Naive B cell (primary cell): ENCODE data around the gene MRPL11. TPM values are rescaled to one million over a fixed set of nuclear protein-coding genes. Genes with fewer than 3 reads are reported as not detected.

Experiments used
- ATAC-seq, 2 donors: fragments of 150-1000 bp; cut with Tn5 transposase; 2 replicates each; pipeline ENCODE4 v1.10.0; 2021; ENCODE audit warnings: low read depth in 2 of 2, mild to moderate bottlenecking in 2 of 2, moderate library complexity in 2 of 2
- DNase-seq: peaks from one replicate; pipeline ENCODE4 v3.0.0; 2022
- H3K27ac Mint-ChIP-seq, 6 donors: one replicate each; pipeline ENCODE4 v1.8.0; 2020 to 2022; ENCODE audit warnings: mild to moderate bottlenecking in 6 of 6, mixed read lengths in 6 of 6, moderate library complexity in 5 of 6, inconsistent platforms in 2 of 6
- H3K27me3 Mint-ChIP-seq, 3 donors: one replicate each; pipeline ENCODE4 v1.8.0; 2021 to 2022; ENCODE audit warnings: mixed read lengths in 3 of 3, mild to moderate bottlenecking in 1 of 3
- H3K36me3 Mint-ChIP-seq, 2 donors: one replicate each; pipeline ENCODE4 v1.8.0; 2020 to 2022; ENCODE audit warnings: mixed read lengths in 2 of 2, inconsistent platforms in 1 of 2, mild to moderate bottlenecking in 1 of 2
- H3K4me1 Mint-ChIP-seq, 3 donors: one replicate each; pipeline ENCODE4 v1.8.0; 2020 to 2022; ENCODE audit warnings: mixed read lengths in 3 of 3, inconsistent platforms in 1 of 3, mild to moderate bottlenecking in 1 of 3, moderate library complexity in 1 of 3
- H3K4me3 Mint-ChIP-seq, 8 donors: one replicate each; pipeline ENCODE4 v1.8.0; 2020 to 2022; ENCODE audit warnings: mild to moderate bottlenecking in 8 of 8, mixed read lengths in 8 of 8, moderate library complexity in 8 of 8, inconsistent platforms in 2 of 8
- H3K9me3 Mint-ChIP-seq, 7 donors: one replicate each; pipeline ENCODE4 v1.8.0; 2020 to 2022; ENCODE audit warnings: mixed read lengths in 7 of 7, mild to moderate bottlenecking in 5 of 7, inconsistent platforms in 2 of 7, moderate library complexity in 1 of 7
- polyA plus RNA-seq, 6 donors: library from polyadenylated mRNA; unstranded; fragments of 300-500 nt; fragmentation: Illumina TruSeq; gene quantifications; one replicate each; pipeline ENCODE4 v1.2.3, GENCODE V29; 2021; ENCODE audit warnings: low read depth in 6 of 6

MRPL11 gene
- polyA plus RNA-seq, 6 donors from 2014 or later, result 69.1 to 95.1 (median 75.1) TPM

DNA sequence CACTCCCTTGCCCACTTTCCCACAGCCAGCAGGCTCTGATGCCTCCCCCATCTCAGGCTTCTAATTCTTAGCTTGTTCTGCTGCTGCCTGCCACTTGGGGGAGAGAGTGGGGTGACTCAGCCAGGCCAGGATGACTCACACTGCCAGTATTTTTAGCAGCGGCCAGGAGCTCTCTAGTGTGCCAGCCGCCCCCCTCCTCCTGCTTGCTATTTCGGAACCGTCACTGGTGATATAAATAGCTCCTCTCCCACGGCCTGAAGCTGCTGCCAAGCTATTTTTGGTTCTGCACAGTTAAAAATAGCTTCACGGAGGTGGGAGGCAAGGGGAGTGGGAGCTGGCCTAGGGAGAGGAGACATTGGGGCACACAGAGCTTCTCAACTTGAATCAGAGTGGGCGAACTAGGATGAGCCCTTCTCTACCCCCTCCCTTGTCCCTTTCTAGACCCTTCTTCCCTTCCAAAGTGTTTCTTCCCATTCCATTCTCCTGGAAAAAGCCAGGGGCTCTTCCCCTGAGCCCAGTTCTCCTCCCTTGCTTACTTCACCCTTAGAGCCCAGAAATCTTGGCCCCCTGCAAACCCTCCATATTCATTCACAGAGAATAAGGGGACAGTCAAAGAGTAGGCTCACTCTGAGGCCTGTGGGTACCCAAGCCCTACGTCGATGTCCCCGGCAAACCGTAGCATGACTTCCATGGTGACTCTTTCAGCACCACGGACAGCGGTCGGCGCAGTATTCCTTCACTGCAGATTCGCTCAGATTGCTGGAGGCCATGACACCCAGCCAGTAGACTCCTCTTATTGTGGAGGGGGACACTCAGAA, 20.3 kb downstream of the MRPL11 start:
- H3K27me3 Mint-ChIP-seq, result peaks cover 60 to 65% (median 64%) of the 10 kb centered on the region in 3 donors
- no peak for ATAC-seq
- H3K27ac Mint-ChIP-seq, result peak overlapping the region in 3 of 6 donors; percentile 30 to 94 (median 62)

DNA sequence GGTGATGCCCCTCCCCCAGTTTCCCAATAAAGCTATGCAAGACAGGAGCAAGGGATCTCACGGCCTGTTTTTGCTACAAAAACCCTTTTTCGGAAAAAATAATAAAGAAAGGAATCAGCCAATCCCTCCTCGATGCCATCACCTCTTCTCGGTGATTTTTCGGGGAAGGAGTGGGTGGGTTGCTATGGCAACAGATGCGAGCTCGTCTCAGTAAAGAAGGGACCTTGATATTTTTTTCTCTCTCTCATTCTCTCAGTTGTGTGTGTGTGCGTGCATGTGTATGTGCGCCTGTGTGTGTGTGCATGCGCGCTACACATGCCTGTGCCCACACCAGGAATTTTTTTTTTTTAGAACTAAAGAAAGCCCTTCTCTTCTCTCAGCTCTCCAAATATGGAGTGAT, 21.6 kb downstream of the MRPL11 start:
- Mint-ChIP-seq H3K27me3 (peaks cover 65 to 77% (median 76%) of the 10 kb centered on the region in 3 donors), H3K9me3 (peaks cover 0 to 10% (median 2%) of the 10 kb centered on the region in 7 donors), H3K4me3 (peak overlapping the region in 1 of 8 donors; percentile 52), H3K36me3 (peaks cover 0 to 20% of the 10 kb centered on the region in 2 donors), H3K4me1 (peaks cover 3 to 16% (median 5%) of the 10 kb centered on the region in 3 donors), H3K27ac (no peak overlapping the region)
- ATAC-seq (no peak), DNase-seq (no peak)

More for the DNA sequence above, 20.3 kb downstream of the MRPL11 start:
- no peak for DNase-seq
- H3K9me3 Mint-ChIP-seq, result peaks cover 0 to 10% (median 2%) of the 10 kb centered on the region in 7 donors
- H3K36me3 Mint-ChIP-seq, result peaks cover 0 to 20% of the 10 kb centered on the region in 2 donors
- peaks cover 3 to 19% (median 5%) of the 10 kb centered on the region in 3 donors for H3K4me1 Mint-ChIP-seq
- no peak overlapping the region for H3K4me3 Mint-ChIP-seq

DNA sequence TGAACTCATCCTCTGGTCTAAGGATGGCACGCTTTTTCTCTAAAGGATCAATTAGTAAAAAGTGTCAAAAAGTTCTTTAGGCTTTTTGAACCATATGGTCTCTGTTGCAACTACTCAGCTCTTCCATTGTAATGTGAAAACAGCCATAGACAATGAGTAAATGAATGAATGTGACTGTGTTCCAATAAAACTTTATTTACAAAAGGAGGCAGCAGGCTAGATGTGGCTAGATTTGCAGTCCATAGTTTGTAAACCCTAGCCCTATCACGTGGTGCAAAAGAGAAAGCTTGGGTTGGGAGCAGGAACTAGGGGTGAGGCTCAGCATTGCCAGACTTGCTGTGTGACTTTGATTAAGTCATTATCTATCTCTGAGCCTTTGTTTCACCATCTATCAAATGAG, 23.2 kb downstream of the MRPL11 start:
- Mint-ChIP-seq H3K27me3 (peaks cover 68 to 91% (median 88%) of the 10 kb centered on the region in 3 donors), H3K36me3 (peaks cover 0 to 20% of the 10 kb centered on the region in 2 donors), H3K4me3 (no peak overlapping the region), H3K4me1 (peaks cover 3 to 13% (median 5%) of the 10 kb centered on the region in 3 donors), H3K9me3 (peaks cover 0 to 10% (median 2%) of the 10 kb centered on the region in 7 donors), H3K27ac (no peak overlapping the region)
- no peak for DNase-seq
- no peak for ATAC-seq

DNA sequence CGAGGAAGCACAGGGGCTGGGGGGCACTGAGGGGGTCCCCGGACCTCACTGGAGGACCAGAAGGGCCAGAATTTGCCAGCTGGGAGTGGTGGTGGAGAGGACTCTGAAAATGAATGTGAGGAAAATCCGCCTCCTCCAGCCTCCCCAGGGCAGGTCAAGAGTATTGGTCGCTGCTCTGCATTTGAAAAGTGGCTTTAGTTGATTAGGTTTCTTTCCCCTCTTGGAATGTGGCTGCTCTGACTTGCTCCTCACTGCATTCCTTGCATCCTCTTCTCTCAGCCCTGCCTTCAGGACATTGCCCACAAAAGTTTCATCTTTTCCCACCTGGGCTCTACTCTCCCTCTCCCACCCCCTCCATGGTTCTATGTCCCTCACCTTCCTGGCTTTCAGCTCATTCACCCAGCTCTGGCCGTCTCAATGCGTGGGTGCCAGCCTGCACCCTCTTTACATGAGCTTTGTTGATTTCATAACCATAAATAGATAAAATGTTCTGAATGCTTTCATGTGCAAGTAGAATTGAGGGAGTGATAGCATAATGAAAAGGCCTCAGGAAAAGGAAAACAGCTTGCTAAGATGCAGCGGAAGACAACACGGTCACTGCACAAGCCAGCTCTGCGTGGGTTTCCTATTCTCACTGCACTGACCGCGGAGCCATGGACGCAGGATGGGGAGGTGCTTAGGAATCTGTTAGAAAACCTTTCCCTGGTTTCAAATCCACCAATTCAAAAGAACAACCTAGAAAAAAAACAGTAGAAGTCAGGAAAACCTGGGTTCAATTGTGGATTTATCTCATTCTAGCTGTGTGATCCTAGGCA, 24.3 kb downstream of the MRPL11 start:
- Mint-ChIP-seq H3K27me3 (peaks cover 67 to 93% (median 90%) of the 10 kb centered on the region in 3 donors), H3K9me3 (peaks cover 0 to 10% (median 1%) of the 10 kb centered on the region in 7 donors), H3K27ac (no peak overlapping the region), H3K4me1 (peaks cover 2 to 10% (median 2%) of the 10 kb centered on the region in 3 donors), H3K4me3 (peak overlapping the region in 1 of 8 donors; percentile 72), H3K36me3 (peaks cover 0 to 17% of the 10 kb centered on the region in 2 donors)
- no peak for DNase-seq
- ATAC-seq, result no peak

DNA sequence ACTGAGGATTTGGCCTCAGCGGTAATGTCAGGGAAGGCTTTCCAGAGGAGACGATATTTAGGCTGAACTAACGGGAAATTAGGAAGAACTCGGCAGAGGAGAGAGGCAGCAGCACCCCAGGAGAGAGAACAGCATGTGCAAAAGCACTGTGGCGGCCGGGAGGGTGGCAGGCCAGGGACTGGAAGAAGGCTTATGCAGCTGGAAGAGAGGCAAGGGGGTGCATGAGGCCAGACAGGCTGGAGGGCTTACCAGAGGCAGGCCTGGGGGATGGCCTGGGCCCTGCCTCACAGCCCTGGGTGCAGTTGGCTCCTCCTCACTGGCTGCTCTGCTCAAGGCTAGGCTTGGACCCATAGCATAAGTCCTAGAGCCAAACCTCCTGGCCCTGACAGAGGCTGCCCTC, 25.5 kb downstream of the MRPL11 start:
- no peak overlapping the region for H3K4me3 Mint-ChIP-seq
- ATAC-seq, result no peak
- no peak for DNase-seq
- H3K4me1 Mint-ChIP-seq, result peaks cover 3 to 6% (median 4%) of the 10 kb centered on the region in 3 donors
- H3K9me3 Mint-ChIP-seq, result peaks cover 0 to 5% (median 0%) of the 10 kb centered on the region in 7 donors
- peaks cover 63 to 88% (median 79%) of the 10 kb centered on the region in 3 donors for H3K27me3 Mint-ChIP-seq
- peaks cover 0 to 7% of the 10 kb centered on the region in 2 donors for H3K36me3 Mint-ChIP-seq
- no peak overlapping the region for H3K27ac Mint-ChIP-seq

DNA sequence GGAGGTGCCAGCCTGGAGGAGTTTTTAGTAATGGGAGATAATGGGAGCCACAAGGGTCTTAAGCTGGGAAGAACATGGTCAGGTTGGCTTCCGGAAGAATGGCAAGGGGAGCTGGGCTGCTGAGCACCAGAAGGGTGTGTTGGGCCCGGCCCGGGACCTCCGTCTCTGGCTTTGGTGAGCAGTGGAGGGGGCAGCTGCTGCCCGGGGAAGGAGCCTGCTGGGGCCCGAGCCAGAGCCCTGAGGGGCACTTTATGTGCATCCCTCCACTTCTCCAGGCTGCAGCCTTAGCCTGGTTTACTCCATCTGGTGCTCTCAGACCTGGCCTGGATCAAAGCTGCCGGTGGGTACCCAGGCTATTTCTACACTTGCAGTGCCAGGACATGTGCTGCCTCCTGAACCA, 26.5 kb downstream of the MRPL11 start:
- no peak overlapping the region for H3K27ac Mint-ChIP-seq
- H3K36me3 Mint-ChIP-seq, result no peaks in the 10 kb centered on the region
- peaks cover 3 to 6% (median 4%) of the 10 kb centered on the region in 3 donors for H3K4me1 Mint-ChIP-seq
- ATAC-seq, result no peak
- no peak overlapping the region for H3K4me3 Mint-ChIP-seq
- no peak for DNase-seq
- peaks cover 0 to 2% (median 0%) of the 10 kb centered on the region in 7 donors for H3K9me3 Mint-ChIP-seq
- peaks cover 53 to 78% (median 68%) of the 10 kb centered on the region in 3 donors for H3K27me3 Mint-ChIP-seq

DNA sequence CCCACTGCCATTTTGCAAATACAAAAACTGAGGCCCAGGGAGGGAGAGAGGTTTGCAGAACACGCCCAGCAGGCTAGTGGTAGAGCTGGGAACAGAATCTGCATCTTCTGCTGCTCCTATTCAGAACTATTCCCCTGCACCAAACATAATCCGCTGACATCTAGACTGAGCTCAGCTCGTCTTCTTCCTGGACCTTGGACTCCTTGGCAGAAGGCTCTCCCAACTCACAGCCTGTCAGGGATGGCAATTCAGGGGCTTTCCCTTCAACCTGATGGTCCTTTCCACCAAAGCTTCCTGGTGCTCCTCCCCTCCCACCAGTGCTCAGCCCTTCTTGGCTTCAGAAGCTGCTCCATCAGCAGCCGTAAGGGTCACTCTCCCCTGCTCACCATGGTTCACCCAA, 27.3 kb downstream of the MRPL11 start:
- Mint-ChIP-seq H3K9me3 (peaks cover 0 to 2% (median 0%) of the 10 kb centered on the region in 7 donors), H3K4me3 (peak overlapping the region in 1 of 8 donors; percentile 66), H3K27me3 (peaks cover 50 to 76% (median 67%) of the 10 kb centered on the region in 3 donors)

DNA sequence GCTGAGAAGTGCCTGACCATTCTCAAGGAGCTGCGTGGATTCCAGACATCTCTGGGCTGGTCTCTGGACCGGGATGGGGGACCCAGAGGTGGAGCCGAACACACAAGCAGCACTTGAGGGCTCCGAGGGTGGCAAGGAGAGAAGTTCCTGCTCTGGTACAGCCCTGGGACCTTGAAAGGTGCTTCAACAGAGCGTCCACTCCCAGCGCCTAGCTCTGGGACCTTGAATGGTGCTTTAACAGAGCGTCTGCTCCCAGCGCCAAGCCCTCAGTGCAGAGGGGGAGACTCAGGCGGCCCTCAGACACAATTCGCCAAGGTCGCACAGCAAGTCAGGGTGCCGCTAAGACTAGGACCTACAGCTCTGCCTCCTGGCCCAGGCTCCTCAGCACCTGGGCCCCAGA, 28.5 kb downstream of the MRPL11 start:
- Mint-ChIP-seq H3K4me1 (peaks cover 3 to 6% (median 4%) of the 10 kb centered on the region in 3 donors), H3K27me3 (peaks cover 46 to 76% (median 67%) of the 10 kb centered on the region in 3 donors)
- ATAC-seq, result no peak

More for the DNA sequence above, 27.3 kb downstream of the MRPL11 start:
- Mint-ChIP-seq H3K27ac (peak overlapping the region in 1 of 6 donors; percentile 20), H3K4me1 (peaks cover 3 to 6% (median 4%) of the 10 kb centered on the region in 3 donors), H3K36me3 (no peaks in the 10 kb centered on the region)
- ATAC-seq (no peak), DNase-seq (no peak)

DNA sequence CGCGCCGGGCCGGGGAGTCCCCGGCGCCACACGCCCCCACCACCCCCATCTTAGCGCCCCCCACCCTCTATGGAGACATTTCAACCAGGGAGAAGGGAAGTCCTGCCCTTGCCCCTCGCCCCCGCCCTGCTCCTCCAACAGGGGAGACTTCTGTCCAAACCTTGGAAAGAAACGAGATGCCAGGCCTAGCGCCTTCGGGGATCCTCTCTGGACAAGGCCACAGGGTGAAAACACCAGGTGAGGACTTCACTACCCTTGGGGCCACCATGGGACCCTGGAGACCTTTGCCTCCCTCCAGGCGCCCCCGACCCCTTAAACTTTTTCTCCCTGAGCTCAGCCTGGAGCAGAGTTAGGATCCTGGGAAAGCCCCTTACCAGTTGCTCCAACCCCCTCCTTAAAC, 29.4 kb downstream of the MRPL11 start:
- no peak overlapping the region for H3K27ac Mint-ChIP-seq
- no peak overlapping the region for H3K4me3 Mint-ChIP-seq
- no peaks in the 10 kb centered on the region for H3K9me3 Mint-ChIP-seq
- peaks cover 3 to 6% (median 4%) of the 10 kb centered on the region in 3 donors for H3K4me1 Mint-ChIP-seq
- no peaks in the 10 kb centered on the region for H3K36me3 Mint-ChIP-seq
- ATAC-seq, result no peak
- peaks cover 39 to 76% (median 63%) of the 10 kb centered on the region in 3 donors for H3K27me3 Mint-ChIP-seq
- no peak for DNase-seq

More for the DNA sequence above, 28.5 kb downstream of the MRPL11 start:
- Mint-ChIP-seq H3K36me3 (no peaks in the 10 kb centered on the region), H3K9me3 (peaks cover 0 to 2% (median 0%) of the 10 kb centered on the region in 7 donors), H3K4me3 (no peak overlapping the region), H3K27ac (no peak overlapping the region)
- DNase-seq, result no peak

DNA sequence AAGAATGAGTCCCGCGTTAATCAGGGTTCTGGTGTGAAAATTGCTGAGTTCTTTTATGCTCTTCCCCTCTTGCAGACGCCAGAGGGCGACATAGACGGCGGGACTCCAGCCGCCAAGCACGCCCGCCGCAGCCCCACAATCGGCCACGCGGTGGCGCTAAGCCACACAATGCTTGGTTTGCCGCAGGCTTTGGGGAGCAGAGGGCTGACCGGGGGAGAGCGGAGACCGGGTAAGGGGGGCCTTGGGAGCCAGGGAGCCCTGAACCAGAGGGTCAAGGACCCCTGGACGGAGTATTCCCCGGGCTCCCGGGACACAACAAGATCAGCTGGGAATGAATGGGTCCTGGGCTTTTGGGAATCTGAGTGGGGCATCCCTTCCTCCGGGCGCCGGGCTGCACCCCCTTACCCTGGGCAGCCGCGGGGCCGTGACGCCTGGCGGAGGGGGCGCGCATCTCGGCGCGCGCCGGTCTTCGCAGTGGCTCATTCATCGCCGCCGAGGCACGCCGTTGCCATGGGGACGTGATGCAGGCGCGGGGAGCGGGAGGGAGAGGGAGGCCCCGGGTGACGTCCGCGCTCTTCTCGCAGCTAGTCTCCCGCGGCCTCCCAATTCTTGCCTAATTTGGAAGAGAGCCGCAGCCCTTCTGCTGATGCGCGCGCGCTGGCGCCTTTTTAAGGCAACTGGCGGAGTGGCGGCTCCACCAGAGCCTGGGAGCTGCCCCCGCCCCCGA, 30.0 kb downstream of the MRPL11 start:
- ATAC-seq (peak; percentile 79 to 82), DNase-seq (peak; percentile 88)
- peak overlapping the region; percentile 27 to 89 (median 83) for H3K4me3 Mint-ChIP-seq
- no peaks in the 10 kb centered on the region for H3K9me3 Mint-ChIP-seq
- H3K36me3 Mint-ChIP-seq, result no peaks in the 10 kb centered on the region
- H3K27ac Mint-ChIP-seq, result peak overlapping the region in 5 of 6 donors; percentile 11 to 87 (median 27)
- H3K27me3 Mint-ChIP-seq, result peaks cover 34 to 73% (median 58%) of the 10 kb centered on the region in 3 donors
- H3K4me1 Mint-ChIP-seq, result peaks cover 3 to 6% (median 4%) of the 10 kb centered on the region in 3 donors

DNA sequence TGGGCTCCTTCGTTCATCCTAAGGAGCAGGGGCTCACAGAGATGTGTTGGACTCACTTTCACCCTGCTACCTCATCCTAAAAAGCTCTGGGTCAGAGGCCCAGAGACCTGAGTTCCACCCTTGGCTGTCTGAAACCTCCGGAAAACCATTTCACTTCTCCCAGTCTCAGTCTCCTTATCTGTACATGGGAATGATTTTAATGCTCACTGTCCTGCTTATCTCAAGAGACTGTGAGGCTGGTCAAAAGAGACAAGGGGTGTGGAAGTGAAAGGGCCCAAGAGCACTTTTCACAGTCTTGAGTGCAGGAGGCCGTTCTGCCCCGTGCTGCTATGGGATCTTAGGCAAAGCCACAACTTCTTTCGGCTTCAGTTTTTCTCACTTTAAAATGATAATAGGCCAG, 31.0 kb downstream of the MRPL11 start:
- Mint-ChIP-seq H3K27me3 (peaks cover 30 to 73% (median 48%) of the 10 kb centered on the region in 3 donors), H3K4me1 (peaks cover 3 to 6% (median 4%) of the 10 kb centered on the region in 3 donors), H3K4me3 (no peak overlapping the region), H3K27ac (no peak overlapping the region), H3K36me3 (no peaks in the 10 kb centered on the region), H3K9me3 (no peaks in the 10 kb centered on the region)
- DNase-seq (no peak), ATAC-seq (no peak)

DNA sequence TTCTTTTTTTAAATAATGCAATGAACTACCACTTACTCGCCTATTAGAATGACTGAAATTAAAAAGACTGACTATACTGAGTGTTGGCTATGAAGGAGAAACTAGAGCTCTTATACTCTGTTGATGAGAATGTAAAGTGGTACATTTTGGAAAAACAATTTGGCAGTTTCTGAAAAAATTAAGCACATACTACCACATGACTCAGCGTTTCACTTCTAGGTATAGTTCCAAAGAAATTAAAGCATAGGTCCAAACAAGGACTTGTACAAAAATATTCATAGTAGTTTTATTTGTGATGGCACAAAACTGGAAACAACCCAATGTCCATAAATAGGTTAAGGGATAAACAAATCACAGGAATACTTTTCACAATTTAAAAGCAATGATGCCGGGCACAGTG, 44.7 kb downstream of the MRPL11 start:
- no peaks in the 10 kb centered on the region for H3K9me3 Mint-ChIP-seq
- peak overlapping the region in 1 of 8 donors; percentile 24 for H3K4me3 Mint-ChIP-seq
- no peak overlapping the region for H3K27ac Mint-ChIP-seq
- H3K36me3 Mint-ChIP-seq, result no peaks in the 10 kb centered on the region
- ATAC-seq (no peak), DNase-seq (no peak)
- peaks cover 0 to 15% (median 3%) of the 10 kb centered on the region in 3 donors for H3K4me1 Mint-ChIP-seq
- H3K27me3 Mint-ChIP-seq, result peaks cover 10 to 16% (median 12%) of the 10 kb centered on the region in 3 donors
